Stimulated activated naive CD8-positive, alpha-beta T cell treated with anti-CD3 and anti-CD28 coated beads, Interleukin-15, amount 100 ng/mL, for 72 hours (primary cell): ENCODE data around the gene PDXP.

Experiments
- ATAC-seq: fragments of 150-1000 bp; cut with Tn5 transposase; 2 replicates; pipeline ENCODE4 v1.10.0; 2021; ENCODE audit warnings: mild to moderate bottlenecking, moderate library complexity
- DNase-seq, 2 donors: peaks; one replicate each; pipeline ENCODE4 v3.0.0; 2021 to 2022
- H3K27ac Mint-ChIP-seq, 2 donors: one replicate each; pipeline ENCODE4 v1.8.0; 2022; ENCODE audit warnings: mild to moderate bottlenecking in 2 of 2, mixed read lengths in 2 of 2, moderate library complexity in 2 of 2
- H3K27me3 Mint-ChIP-seq: one replicate; pipeline ENCODE4 v1.8.0; 2022; ENCODE audit warnings: mixed read lengths
- H3K4me1 Mint-ChIP-seq: one replicate; pipeline ENCODE4 v1.8.0; 2022; ENCODE audit warnings: mild to moderate bottlenecking, mixed read lengths
- H3K4me3 Mint-ChIP-seq, 2 donors: one replicate each; pipeline ENCODE4 v1.8.0; 2022; ENCODE audit warnings: mild to moderate bottlenecking in 2 of 2, mixed read lengths in 2 of 2, moderate library complexity in 1 of 2
- H3K9me3 Mint-ChIP-seq, 2 donors: one replicate each; pipeline ENCODE4 v1.8.0; 2022; ENCODE audit warnings: mixed read lengths in 2 of 2

The PDXP gene

GRCh38 chr22:37635157-37635556 lies 23.4 kb upstream of the PDXP start:
- Mint-ChIP-seq H3K4me1 (peaks cover 86% of the 10 kb centered on the region), H3K4me3 (peak overlapping the region; percentile 73 to 86), H3K9me3 (no peaks in the 10 kb centered on the region), H3K27ac (peak overlapping the region in 1 of 2 donors; percentile 91), H3K27me3 (no peaks in the 10 kb centered on the region)
- DNase-seq (no peak), ATAC-seq (no peak)

- ATAC-seq (no peak), DNase-seq (peak in 1 of 2 donors; percentile 57)
- H3K4me1 Mint-ChIP-seq = peaks cover 89% of the 10 kb centered on the region
- no peaks in the 10 kb centered on the region for H3K9me3 Mint-ChIP-seq
- peak overlapping the region in 1 of 2 donors; percentile 71 for H3K4me3 Mint-ChIP-seq
- no peaks in the 10 kb centered on the region for H3K27me3 Mint-ChIP-seq
- H3K27ac Mint-ChIP-seq = peak overlapping the region; percentile 12 to 88
These were observed 22.2 kb upstream of the PDXP start for GRCh38 chr22:37636186-37636948.

GRCh38 chr22:37636949-37637273 lies 21.6 kb upstream of the PDXP start:
- no peaks in the 10 kb centered on the region for H3K9me3 Mint-ChIP-seq
- no peak for ATAC-seq
- no peaks in the 10 kb centered on the region for H3K27me3 Mint-ChIP-seq
- peak overlapping the region in 1 of 2 donors; percentile 88 for H3K27ac Mint-ChIP-seq
- H3K4me3 Mint-ChIP-seq = peak overlapping the region in 1 of 2 donors; percentile 71
- H3K4me1 Mint-ChIP-seq = peaks cover 89% of the 10 kb centered on the region
- no peak for DNase-seq

- DNase-seq = peak; percentile 42 to 44
- ATAC-seq = peak; percentile 15
- H3K4me1 Mint-ChIP-seq = peaks cover 89% of the 10 kb centered on the region
- H3K27ac Mint-ChIP-seq = peak overlapping the region; percentile 46 to 61
- H3K9me3 Mint-ChIP-seq = no peaks in the 10 kb centered on the region
- peak overlapping the region; percentile 98 for H3K4me3 Mint-ChIP-seq
- no peaks in the 10 kb centered on the region for H3K27me3 Mint-ChIP-seq
These were observed 20.0 kb upstream of the PDXP start for GRCh38 chr22:37638391-37639069.

- peak within 1 kb of the TSS; percentile 98 for H3K4me3 Mint-ChIP-seq
- peaks cover 89% of the 10 kb centered on the region for H3K4me1 Mint-ChIP-seq
- peak within 1 kb of the TSS; percentile 98 to 99 for H3K27ac Mint-ChIP-seq
- H3K27me3 Mint-ChIP-seq = no peaks in the 10 kb centered on the region
- DNase-seq (peak; percentile 60 to 64), ATAC-seq (peak; percentile 52)
- no peaks in the 10 kb centered on the region for H3K9me3 Mint-ChIP-seq
These were observed 19.3 kb upstream of the PDXP start, which contains the start of gene SH3BP1 for GRCh38 chr22:37639070-37639760. Gene SH3BP1 (plus strand): TSS chr22:37639669. CDS start chr22:37639788, 119 bp downstream.

GRCh38 chr22:37639771-37640590 lies 18.5 kb upstream of the PDXP start:
- ATAC-seq (peak; percentile 9), DNase-seq (peak in 1 of 2 donors; percentile 35)
- peaks cover 89% of the 10 kb centered on the region for H3K4me1 Mint-ChIP-seq

GRCh38 chr22:37640591-37641560 lies 17.6 kb upstream of the PDXP start:
- ATAC-seq (no peak), DNase-seq (no peak)
- Mint-ChIP-seq H3K27ac (peak overlapping the region; percentile 98 to 99), H3K9me3 (no peaks in the 10 kb centered on the region), H3K4me1 (peaks cover 81% of the 10 kb centered on the region), H3K4me3 (peak overlapping the region; percentile 98), H3K27me3 (no peaks in the 10 kb centered on the region)

More at GRCh38 chr22:37639771-37640590, 18.5 kb upstream of the PDXP start:
- H3K4me3 Mint-ChIP-seq = peak overlapping the region; percentile 98
- peak overlapping the region; percentile 98 to 99 for H3K27ac Mint-ChIP-seq
- H3K9me3 Mint-ChIP-seq = no peaks in the 10 kb centered on the region
- H3K27me3 Mint-ChIP-seq = no peaks in the 10 kb centered on the region

- ATAC-seq (no peak), DNase-seq (no peak)
- peaks cover 77% of the 10 kb centered on the region for H3K4me1 Mint-ChIP-seq
- H3K27me3 Mint-ChIP-seq = no peaks in the 10 kb centered on the region
- no peaks in the 10 kb centered on the region for H3K9me3 Mint-ChIP-seq
- H3K4me3 Mint-ChIP-seq = peak overlapping the region; percentile 98
- H3K27ac Mint-ChIP-seq = peak overlapping the region in 1 of 2 donors; percentile 2
These were observed 17.0 kb upstream of the PDXP start for GRCh38 chr22:37641561-37641949.

GRCh38 chr22:37643225-37643847 lies 15.2 kb upstream of the PDXP start:
- DNase-seq = peak; percentile 84 to 85
- peak overlapping the region; percentile 36 to 56 for H3K4me3 Mint-ChIP-seq
- peaks cover 66% of the 10 kb centered on the region for H3K4me1 Mint-ChIP-seq
- H3K27me3 Mint-ChIP-seq = no peaks in the 10 kb centered on the region
- H3K27ac Mint-ChIP-seq = peak overlapping the region in 1 of 2 donors; percentile 59
- ATAC-seq = peak; percentile 73
- no peaks in the 10 kb centered on the region for H3K9me3 Mint-ChIP-seq

GRCh38 chr22:37647317-37647716 lies 11.2 kb upstream of the PDXP start:
- ATAC-seq = no peak
- Mint-ChIP-seq H3K4me3 (no peak overlapping the region), H3K27ac (peak overlapping the region in 1 of 2 donors; percentile 6), H3K9me3 (no peaks in the 10 kb centered on the region), H3K27me3 (no peaks in the 10 kb centered on the region), H3K4me1 (peaks cover 36% of the 10 kb centered on the region)
- no peak for DNase-seq

GRCh38 chr22:37647928-37648327 lies 10.6 kb upstream of the PDXP start:
- ATAC-seq (no peak), DNase-seq (no peak)
- Mint-ChIP-seq H3K9me3 (no peaks in the 10 kb centered on the region), H3K4me1 (peaks cover 30% of the 10 kb centered on the region), H3K27me3 (no peaks in the 10 kb centered on the region), H3K27ac (peak overlapping the region in 1 of 2 donors; percentile 6), H3K4me3 (no peak overlapping the region)

GRCh38 chr22:37650463-37651136 lies 7.9 kb upstream of the PDXP start:
- H3K27me3 Mint-ChIP-seq = no peaks in the 10 kb centered on the region
- no peaks in the 10 kb centered on the region for H3K9me3 Mint-ChIP-seq
- DNase-seq = no peak
- peaks cover 9% of the 10 kb centered on the region for H3K4me1 Mint-ChIP-seq
- no peak overlapping the region for H3K27ac Mint-ChIP-seq
- H3K4me3 Mint-ChIP-seq = no peak overlapping the region
- ATAC-seq = no peak

GRCh38 chr22:37654563-37655251 lies 3.8 kb upstream of the PDXP start:
- ATAC-seq = no peak
- Mint-ChIP-seq H3K4me3 (no peak overlapping the region), H3K27me3 (no peaks in the 10 kb centered on the region), H3K4me1 (peaks cover 23% of the 10 kb centered on the region), H3K9me3 (no peaks in the 10 kb centered on the region), H3K27ac (peak overlapping the region in 1 of 2 donors; percentile 20)
- no peak for DNase-seq
